ENCODE data around the gene TRIM74.
"Not testable (repeated sequence)": the region's sequence is repeated elsewhere in the genome, so short reads cannot be mapped to it uniquely, and the experiment has no call there.

- not testable (repeated sequence) for TF ChIP-seq GLIS3 (CRISPR knock-in tag; IDR thresholded peaks at IDR 0.05); ZC3H10 (CRISPR knock-in tag; IDR thresholded peaks at IDR 0.05); TOX (CRISPR knock-in tag; IDR thresholded peaks at IDR 0.05; ENCODE audit: borderline replicate concordance); OSR1 (CRISPR knock-in tag; IDR thresholded peaks at IDR 0.05); ZFP3 (CRISPR knock-in tag; IDR thresholded peaks at IDR 0.05); ARNTL (CRISPR knock-in tag; IDR thresholded peaks at IDR 0.05; ENCODE audit: borderline replicate concordance, low read depth); RARB (CRISPR knock-in tag; IDR thresholded peaks at IDR 0.05)
Observed at GRCh38 chr7:72969688-72970087, 422 bp upstream of the TRIM74 start.
